ENCODE results near the gene B3GNT5.
"Not testable (repeated sequence)": the region's sequence is repeated elsewhere in the genome, so short reads cannot be mapped to it uniquely, and the experiment has no call there.

The B3GNT5 gene

GRCh38 chr3:183252973-183253527, at the start of gene B3GNT5:
Gene B3GNT5, plus strand, starts transcription at chr3:183253253. Its CDS starts 16,546 bp downstream, at chr3:183269799.
- FAIRE-seq = no peak

GRCh38 chr3:183203670-183204069, 49.4 kb upstream of the B3GNT5 start:
- no peak for FAIRE-seq

- no peak for FAIRE-seq
Measured at GRCh38 chr3:183208260-183208659, 44.8 kb upstream of the B3GNT5 start.

- no peak for FAIRE-seq
Measured at GRCh38 chr3:183208800-183209199, 44.3 kb upstream of the B3GNT5 start.

GRCh38 chr3:183210341-183210740, 42.7 kb upstream of the B3GNT5 start:
- no peak for FAIRE-seq

GRCh38 chr3:183210862-183211341, 42.2 kb upstream of the B3GNT5 start:
- no peak for FAIRE-seq

- no peak for FAIRE-seq
Measured at GRCh38 chr3:183211352-183211751, 41.7 kb upstream of the B3GNT5 start.

- FAIRE-seq = no peak
Measured at GRCh38 chr3:183212096-183212495, 41.0 kb upstream of the B3GNT5 start.

GRCh38 chr3:183212565-183212964, 40.5 kb upstream of the B3GNT5 start:
- no peak for FAIRE-seq

- FAIRE-seq = no peak
Measured at GRCh38 chr3:183213415-183214276, 39.4 kb upstream of the B3GNT5 start.

GRCh38 chr3:183214277-183214612, 38.8 kb upstream of the B3GNT5 start:
- no peak for FAIRE-seq

GRCh38 chr3:183215591-183216202, 37.4 kb upstream of the B3GNT5 start:
- no peak for FAIRE-seq

- no peak for FAIRE-seq
Measured at GRCh38 chr3:183217548-183218332, 35.3 kb upstream of the B3GNT5 start.

- no peak for FAIRE-seq
Measured at GRCh38 chr3:183218826-183219225, 34.2 kb upstream of the B3GNT5 start.

- no peak for FAIRE-seq
Measured at GRCh38 chr3:183220828-183221227, 32.2 kb upstream of the B3GNT5 start.

GRCh38 chr3:183222631-183223235, 30.3 kb upstream of the B3GNT5 start:
- no peak for FAIRE-seq

- no peak for FAIRE-seq
Measured at GRCh38 chr3:183224180-183224970, 28.7 kb upstream of the B3GNT5 start.

GRCh38 chr3:183226333-183226890, 26.6 kb upstream of the B3GNT5 start:
- FAIRE-seq = peak; percentile 36

GRCh38 chr3:183227586-183227985, 25.5 kb upstream of the B3GNT5 start:
- no peak for FAIRE-seq

GRCh38 chr3:183229178-183229577, 23.9 kb upstream of the B3GNT5 start:
- no peak for FAIRE-seq

GRCh38 chr3:183230251-183230650, 22.8 kb upstream of the B3GNT5 start:
- not testable (repeated sequence) for FAIRE-seq

Measured in colon (tissue), 2 donors.